Natural killer cell (primary cell): ENCODE results near the gene ATP2B1. TPM values are rescaled to one million over a fixed set of nuclear protein-coding genes. Genes with fewer than 3 reads are reported as not detected.
A peak's percentile ranks its signal among the peaks of the same experiment; 100 is the strongest.

ENCODE experiments used
- ATAC-seq, 3 donors: fragments of 150-1000 bp in 2 of 3; fragments of 200-7000 bp in 1 of 3; cut with Tn5 transposase; 1 replicate in 1 of 3; 2 replicates in 2 of 3; pipeline ENCODE4 v1.10.0; 2021; ENCODE audit warnings: mild to moderate bottlenecking in 2 of 3, moderate library complexity in 2 of 3
- DNase-seq, 2 donors: peaks; one replicate each; pipeline versions ENCODE4 v3.0.0 to v3.0.0-alpha.2; 2013 to 2021; ENCODE audit warnings: mixed read lengths in 1 of 2
- H3K27ac ChIP-seq: one replicate; pipeline ENCODE4 v1.5.1; 2013; ENCODE audit warnings: mild to moderate bottlenecking, low read length
- H3K27me3 ChIP-seq: one replicate; pipeline ENCODE4 v1.6.1; 2013; ENCODE audit warnings: low read length; ENCODE audit not compliant: control insufficient read depth, insufficient read depth
- H3K36me3 ChIP-seq: one replicate; pipeline ENCODE4 v1.6.1; 2013; ENCODE audit warnings: low read length; ENCODE audit not compliant: control insufficient read depth, insufficient read depth
- H3K4me1 ChIP-seq: one replicate; pipeline ENCODE4 v1.6.1; 2013; ENCODE audit warnings: low read length; ENCODE audit not compliant: control insufficient read depth, insufficient read depth
- H3K4me3 ChIP-seq: one replicate; pipeline ENCODE4 v1.5.1; 2013; ENCODE audit warnings: low read length
- H3K9me3 ChIP-seq: one replicate; pipeline ENCODE4 v1.6.1; 2013; ENCODE audit warnings: low read length; ENCODE audit not compliant: control insufficient read depth, insufficient read depth
- H3K27ac Mint-ChIP-seq, 2 donors: one replicate each; pipeline ENCODE4 v1.8.0; 2022; ENCODE audit warnings: mild to moderate bottlenecking in 2 of 2, mixed read lengths in 2 of 2, moderate library complexity in 1 of 2
- H3K27me3 Mint-ChIP-seq, 2 donors: one replicate each; pipeline ENCODE4 v1.8.0; 2022; ENCODE audit warnings: low read depth in 2 of 2, mixed read lengths in 2 of 2
- H3K36me3 Mint-ChIP-seq: one replicate; pipeline ENCODE4 v1.8.0; 2022; ENCODE audit warnings: mixed read lengths
- H3K4me1 Mint-ChIP-seq, 2 donors: one replicate each; pipeline ENCODE4 v1.8.0; 2022; ENCODE audit warnings: mixed read lengths in 2 of 2
- H3K4me3 Mint-ChIP-seq: one replicate; pipeline ENCODE4 v1.8.0; 2022; ENCODE audit warnings: mild to moderate bottlenecking, moderate library complexity, mixed read lengths
- H3K9me3 Mint-ChIP-seq, 2 donors: one replicate each; pipeline ENCODE4 v1.8.0; 2022; ENCODE audit warnings: mixed read lengths in 2 of 2
- CTCF ChIP-seq: fragments of 200-600 bp; IDR thresholded peaks from one replicate; pipeline ENCODE4 v1.8.0; 2022; ENCODE audit warnings: antibody characterized with exemption
- WGBS: methylation state at CpG from one replicate; pipeline ENCODE4 v1.1.7; 2013; ENCODE audit warnings: missing lambda C conversion rate; ENCODE audit not compliant: insufficient coverage; 5-methylcytosine and 5-hydroxymethylcytosine counted together
- intact Hi-C: fragments of 100-400 bp; cut with micrococcal nuclease; formaldehyde crosslinking; loops from one replicate; pipeline ENCODE4 v1.14.2; 2022
- total RNA-seq, 4 donors: library from RNA; stranded (reverse); fragments of 120-200 nt in 1 of 4; gene quantifications; one replicate each; pipeline versions ENCODE4 v1.2.3 to v1.2.4, GENCODE V29; 2013 to 2022

Gene ATP2B1
- total RNA-seq, 3 donors from 2014 or later (not counting 1 experiment from before 2014, with no cell fraction given): 87.8 to 97.6 (median 97.3) TPM

GRCh38 chr12:89692439-89692838, 16.2 kb downstream of the ATP2B1 start:
- no peak for TF ChIP-seq CTCF
- no peak overlapping the region for H3K4me3 Mint-ChIP-seq
- peaks cover 69% of the 10 kb centered on the region in 2 donors for H3K4me1 Mint-ChIP-seq
- DNase-seq (no peak), ATAC-seq (no peak)
- no peaks in the 10 kb centered on the region for H3K9me3 Mint-ChIP-seq
- H3K27ac Mint-ChIP-seq: no peak overlapping the region
- no CpG with 5 or more reads among the region's 1 CpG for WGBS
- no peaks in the 10 kb centered on the region for H3K36me3 Mint-ChIP-seq
- no peaks in the 10 kb centered on the region for H3K9me3 ChIP-seq
- no peaks in the 10 kb centered on the region for H3K36me3 ChIP-seq
- H3K4me1 ChIP-seq: no peaks in the 10 kb centered on the region
- no peaks in the 10 kb centered on the region for H3K27me3 ChIP-seq
- intact Hi-C loops: no loop called here
- H3K4me3 ChIP-seq: no peak overlapping the region
- no peak overlapping the region for H3K27ac ChIP-seq
- no peaks in the 10 kb centered on the region for H3K27me3 Mint-ChIP-seq

GRCh38 chr12:89691659-89692058, 17.0 kb downstream of the ATP2B1 start:
- Histone ChIP-seq H3K27me3 (no peaks in the 10 kb centered on the region), H3K27ac (no peak overlapping the region), H3K36me3 (no peaks in the 10 kb centered on the region), H3K4me3 (no peak overlapping the region), H3K4me1 (no peaks in the 10 kb centered on the region), H3K9me3 (no peaks in the 10 kb centered on the region)
- Mint-ChIP-seq H3K27me3 (no peaks in the 10 kb centered on the region), H3K9me3 (no peaks in the 10 kb centered on the region), H3K4me3 (no peak overlapping the region), H3K4me1 (peaks cover 61 to 65% of the 10 kb centered on the region in 2 donors), H3K27ac (peak overlapping the region; percentile 11 to 31), H3K36me3 (no peaks in the 10 kb centered on the region)
- whole genome bisulfite sequencing: no CpG with 5 or more reads among the region's 1 CpG
- DNase-seq: no peak
- no peak for TF ChIP-seq CTCF
- no peak for ATAC-seq
- intact Hi-C loops: no loop called here

GRCh38 chr12:89690925-89691324, 17.7 kb downstream of the ATP2B1 start:
- no peaks in the 10 kb centered on the region for H3K4me1 ChIP-seq
- H3K9me3 ChIP-seq: no peaks in the 10 kb centered on the region
- Mint-ChIP-seq H3K36me3 (no peaks in the 10 kb centered on the region), H3K27ac (no peak overlapping the region), H3K27me3 (no peaks in the 10 kb centered on the region), H3K4me1 (peaks cover 58 to 65% of the 10 kb centered on the region in 2 donors), H3K9me3 (no peaks in the 10 kb centered on the region), H3K4me3 (no peak overlapping the region)
- TF ChIP-seq CTCF: no peak
- H3K27ac ChIP-seq: no peak overlapping the region
- no peaks in the 10 kb centered on the region for H3K27me3 ChIP-seq
- 80% methylated on average over 1 of the region's 1 CpG for WGBS
- intact Hi-C loops: no loop called here
- ATAC-seq (no peak), DNase-seq (no peak)
- H3K36me3 ChIP-seq: no peaks in the 10 kb centered on the region
- no peak overlapping the region for H3K4me3 ChIP-seq

GRCh38 chr12:89689306-89689705, 19.3 kb downstream of the ATP2B1 start:
- DNase-seq (no peak), ATAC-seq (no peak)
- Mint-ChIP-seq H3K36me3 (no peaks in the 10 kb centered on the region), H3K27ac (no peak overlapping the region), H3K4me1 (peaks cover 66 to 70% of the 10 kb centered on the region in 2 donors), H3K9me3 (no peaks in the 10 kb centered on the region), H3K27me3 (no peaks in the 10 kb centered on the region), H3K4me3 (no peak overlapping the region)
- no peak overlapping the region for H3K27ac ChIP-seq
- H3K4me1 ChIP-seq: no peaks in the 10 kb centered on the region
- no peaks in the 10 kb centered on the region for H3K36me3 ChIP-seq
- WGBS: 96% methylated on average over 2 of the region's 3 CpGs
- intact Hi-C loops: no loop called here
- no peak for TF ChIP-seq CTCF
- no peak overlapping the region for H3K4me3 ChIP-seq
- no peaks in the 10 kb centered on the region for H3K27me3 ChIP-seq
- H3K9me3 ChIP-seq: no peaks in the 10 kb centered on the region
